Adipocyte (in vitro differentiated cells): ENCODE results near the gene SLC19A1.

Experiments
- DNase-seq: peaks from one replicate; pipeline ENCODE4 v3.0.0-alpha.2; 2015; ENCODE audit warnings: low read depth
- H3K27me3 ChIP-seq: replicated peaks from 2 replicates; pipeline ENCODE4 v1.7.0; 2013; ENCODE audit warnings: mild to moderate bottlenecking, low read length, moderate library complexity; ENCODE audit not compliant: control insufficient read depth, insufficient read depth
- H3K36me3 ChIP-seq: 2 replicates; pipeline ENCODE4 v1.7.0; 2013; ENCODE audit warnings: low read length, mild to moderate bottlenecking, moderate library complexity; ENCODE audit not compliant: control insufficient read depth, insufficient read depth, severe bottlenecking
- H3K4me1 ChIP-seq: 2 replicates; pipeline ENCODE4 v1.7.0; 2013; ENCODE audit warnings: mild to moderate bottlenecking, low read length, moderate library complexity; ENCODE audit not compliant: control insufficient read depth, insufficient read depth
- H3K4me3 ChIP-seq: 2 replicates; pipeline ENCODE4 v1.7.0; 2013; ENCODE audit warnings: mild to moderate bottlenecking, low read length, moderate library complexity
- H3K9ac ChIP-seq: 2 replicates; pipeline ENCODE4 v1.7.0; 2013; ENCODE audit warnings: mild to moderate bottlenecking, low read length, moderate library complexity
- H3K9me3 ChIP-seq: 2 replicates; pipeline ENCODE4 v1.7.0; 2013; ENCODE audit warnings: mild to moderate bottlenecking, low read length, moderate library complexity; ENCODE audit not compliant: control insufficient read depth

SLC19A1 gene

DNA sequence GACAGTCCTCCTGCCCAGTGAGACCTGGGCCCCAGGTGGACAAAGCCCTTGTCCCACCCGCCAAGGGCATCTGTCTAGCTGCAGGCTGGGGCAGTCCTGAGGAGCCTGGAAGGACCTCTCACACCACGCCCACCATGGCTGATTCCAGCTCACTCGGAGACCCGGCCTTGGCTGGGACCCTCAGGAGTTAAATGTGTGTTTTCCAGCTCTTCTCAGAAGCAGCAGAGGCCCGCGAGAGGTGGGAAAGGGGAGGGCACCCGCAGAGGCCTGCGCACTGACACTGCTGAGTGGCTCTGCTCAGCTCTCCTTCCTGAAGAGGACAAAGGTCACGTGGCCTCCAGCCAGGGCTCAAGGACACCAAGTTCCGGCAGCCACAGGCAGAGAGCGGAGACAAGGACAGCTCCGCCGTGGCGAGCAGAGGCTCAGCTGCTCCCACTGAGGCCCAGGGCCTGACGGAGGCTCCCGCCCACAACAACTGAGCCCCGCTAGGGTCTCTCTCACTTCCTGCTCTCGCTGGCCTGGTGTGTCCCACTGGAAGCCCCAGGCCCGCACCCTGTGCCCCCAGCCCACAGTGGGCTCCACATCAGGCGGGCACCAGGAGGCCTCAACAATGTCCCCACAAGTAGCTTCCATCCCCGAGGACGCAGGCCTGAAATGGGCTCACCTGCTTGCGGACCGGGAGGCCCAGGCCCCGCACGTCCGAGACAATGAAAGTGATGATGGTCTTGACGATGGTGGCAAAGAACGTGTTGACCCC lies 16.9 kb downstream of the SLC19A1 start:
- peaks cover 12% of the 10 kb centered on the region for H3K9me3 ChIP-seq
- no peaks in the 10 kb centered on the region for H3K4me1 ChIP-seq
- H3K27me3 ChIP-seq = no peaks in the 10 kb centered on the region
- no peak overlapping the region for H3K9ac ChIP-seq
- peaks cover 27% of the 10 kb centered on the region for H3K36me3 ChIP-seq
- no peak overlapping the region for H3K4me3 ChIP-seq
- no peak for DNase-seq

DNA sequence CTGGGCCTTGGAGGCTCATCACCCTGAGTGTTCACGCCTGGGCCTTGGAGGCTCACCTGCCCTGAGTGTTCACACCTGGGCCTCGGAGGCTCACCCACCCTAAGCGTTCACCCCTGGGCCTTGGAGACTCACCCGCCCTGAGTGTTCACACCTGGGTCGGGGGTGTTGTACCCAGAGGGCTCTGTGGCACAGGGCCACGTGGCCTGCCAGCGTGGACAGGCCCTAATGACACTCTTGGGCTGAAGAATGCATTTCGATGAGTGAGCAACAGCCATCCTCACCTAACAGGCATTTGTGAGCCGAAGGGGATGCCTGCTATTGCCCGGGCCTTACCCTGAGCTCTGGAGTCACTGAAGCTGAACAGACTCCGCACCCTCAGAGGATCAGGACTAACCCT lies 17.5 kb downstream of the SLC19A1 start:
- H3K9me3 ChIP-seq = peaks cover 17% of the 10 kb centered on the region
- H3K27me3 ChIP-seq = no peaks in the 10 kb centered on the region
- no peaks in the 10 kb centered on the region for H3K4me1 ChIP-seq
- DNase-seq = no peak
- H3K36me3 ChIP-seq = peaks cover 22% of the 10 kb centered on the region
- H3K9ac ChIP-seq = no peak overlapping the region
- no peak overlapping the region for H3K4me3 ChIP-seq

DNA sequence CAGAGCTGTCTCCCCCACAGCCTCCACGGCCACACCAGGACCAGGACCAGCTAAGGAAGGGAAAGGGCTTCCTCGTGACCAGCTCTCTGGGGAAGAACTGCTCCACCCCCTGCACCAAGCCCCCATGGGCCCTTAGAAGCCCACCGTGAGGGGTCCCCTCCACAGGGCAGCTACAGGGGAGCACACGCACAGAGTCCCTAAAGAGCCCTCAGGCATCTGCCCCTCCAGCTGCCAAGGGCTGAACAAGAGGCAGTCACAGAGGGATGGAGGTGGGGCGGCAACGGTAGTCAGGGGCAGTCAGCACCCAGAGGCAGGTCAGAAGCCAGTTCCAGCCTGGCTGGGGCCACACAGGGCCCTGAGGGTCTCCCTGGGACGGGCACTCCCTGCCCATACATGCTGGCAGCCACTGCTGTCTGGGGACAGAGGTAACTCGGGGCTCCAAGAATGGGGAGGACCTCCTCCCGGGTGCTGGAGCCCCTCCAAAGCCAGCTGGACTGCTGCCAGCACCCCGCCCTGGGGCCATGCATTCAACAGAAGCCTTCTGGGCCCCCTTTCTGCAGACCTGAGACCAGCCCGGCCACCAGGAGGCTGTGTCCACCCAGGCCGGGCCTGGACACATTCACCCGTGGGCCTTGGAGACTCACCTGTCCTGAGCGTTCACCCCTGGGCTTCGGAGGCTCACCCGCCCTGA lies 18.7 kb downstream of the SLC19A1 start:
- H3K4me3 ChIP-seq = no peak overlapping the region

DNA sequence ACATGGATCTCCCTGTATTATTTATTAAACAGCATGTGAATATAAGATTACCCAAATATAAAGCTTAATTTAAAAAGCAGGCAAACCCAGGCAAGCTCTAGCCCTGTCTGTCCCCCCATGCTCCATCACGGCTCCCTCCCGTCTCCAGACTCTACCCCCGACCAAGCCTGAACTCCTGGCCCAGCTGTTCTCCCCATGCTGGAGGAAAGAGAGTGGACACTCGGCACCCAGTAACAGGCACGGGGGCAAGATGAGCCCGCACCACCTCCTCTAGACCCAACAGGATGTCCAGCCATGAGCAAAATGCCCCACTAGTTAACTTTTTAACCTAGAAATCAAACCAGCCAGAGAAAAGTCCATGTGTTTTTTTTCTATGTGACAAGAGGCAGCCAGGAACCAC lies 19.3 kb downstream of the SLC19A1 start:
- no peaks in the 10 kb centered on the region for H3K4me1 ChIP-seq
- DNase-seq = no peak
- H3K27me3 ChIP-seq = no peaks in the 10 kb centered on the region
- peaks cover 35% of the 10 kb centered on the region for H3K9me3 ChIP-seq
- peaks cover 22% of the 10 kb centered on the region for H3K36me3 ChIP-seq
- H3K9ac ChIP-seq = no peak overlapping the region
- H3K4me3 ChIP-seq = no peak overlapping the region

More for the DNA sequence above, 18.7 kb downstream of the SLC19A1 start:
- Histone ChIP-seq H3K27me3 (no peaks in the 10 kb centered on the region), H3K9me3 (peaks cover 29% of the 10 kb centered on the region), H3K4me1 (no peaks in the 10 kb centered on the region), H3K36me3 (peaks cover 22% of the 10 kb centered on the region), H3K9ac (no peak overlapping the region)
- no peak for DNase-seq

DNA sequence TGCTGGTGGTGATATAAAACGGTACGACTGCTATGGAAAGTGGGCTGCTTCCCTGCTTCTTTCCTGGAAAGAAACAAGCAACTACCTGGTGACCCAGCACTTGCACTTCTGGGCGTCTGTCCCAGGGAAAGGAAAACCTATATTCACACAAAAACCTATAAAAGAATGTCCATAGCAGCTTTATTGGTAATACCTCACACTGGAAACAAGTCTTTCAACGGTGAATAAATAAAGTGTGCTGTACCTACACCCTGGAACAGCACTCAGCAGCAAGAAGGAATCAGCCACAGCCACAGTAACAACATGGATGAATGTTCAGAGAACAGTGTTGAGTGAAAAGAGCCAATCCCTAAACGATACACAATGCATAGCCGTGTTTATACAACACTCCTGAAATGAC lies 19.9 kb downstream of the SLC19A1 start:
- DNase-seq = no peak
- no peaks in the 10 kb centered on the region for H3K4me1 ChIP-seq
- peaks cover 35% of the 10 kb centered on the region for H3K9me3 ChIP-seq
- no peaks in the 10 kb centered on the region for H3K27me3 ChIP-seq
- H3K4me3 ChIP-seq = no peak overlapping the region
- no peak overlapping the region for H3K9ac ChIP-seq
- peaks cover 22% of the 10 kb centered on the region for H3K36me3 ChIP-seq

DNA sequence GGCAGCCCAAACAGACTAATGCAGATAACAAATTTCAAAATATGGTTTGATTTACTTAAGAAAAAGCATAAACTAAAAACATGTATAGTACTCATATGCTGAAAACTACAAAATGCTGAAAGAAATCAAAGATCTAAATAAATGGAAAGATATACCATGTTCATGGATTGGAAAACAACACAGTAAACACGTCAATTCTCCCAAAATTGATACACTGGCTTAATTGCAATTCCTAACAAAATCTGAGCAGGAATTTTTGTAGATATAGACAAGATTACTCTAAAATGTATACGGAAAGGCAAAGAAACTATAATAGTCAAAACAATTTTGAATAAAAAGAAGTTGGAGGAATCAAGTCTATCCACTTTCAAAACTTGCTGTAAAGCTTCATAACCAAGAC lies 21.0 kb downstream of the SLC19A1 start:
- H3K4me1 ChIP-seq = no peaks in the 10 kb centered on the region
- peaks cover 22% of the 10 kb centered on the region for H3K36me3 ChIP-seq
- no peak overlapping the region for H3K9ac ChIP-seq
- DNase-seq = no peak
- H3K27me3 ChIP-seq = no peaks in the 10 kb centered on the region
- H3K9me3 ChIP-seq = peaks cover 35% of the 10 kb centered on the region
- H3K4me3 ChIP-seq = no peak overlapping the region

DNA sequence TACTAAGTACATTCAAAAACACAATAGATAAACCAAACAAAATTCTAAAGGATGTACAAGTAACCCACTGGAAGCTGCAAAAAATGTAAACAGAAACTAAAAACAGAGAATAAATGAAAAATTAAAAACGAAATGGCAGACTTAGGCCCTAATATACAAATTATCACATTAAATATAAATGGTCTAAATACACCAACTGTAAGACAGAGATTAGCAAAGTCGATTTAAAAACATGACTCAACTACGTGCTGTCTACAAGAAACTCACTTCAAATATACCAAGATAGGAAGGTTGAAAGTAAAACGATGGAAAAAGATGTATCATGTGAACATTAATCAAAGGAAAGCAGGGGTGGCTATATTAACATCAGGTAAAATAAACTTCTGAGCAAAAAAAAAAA lies 23.1 kb downstream of the SLC19A1 start:
- Histone ChIP-seq H3K27me3 (no peaks in the 10 kb centered on the region), H3K9ac (no peak overlapping the region), H3K4me3 (peak overlapping the region; percentile 11), H3K36me3 (peaks cover 18% of the 10 kb centered on the region), H3K9me3 (peaks cover 35% of the 10 kb centered on the region), H3K4me1 (no peaks in the 10 kb centered on the region)
- no peak for DNase-seq

DNA sequence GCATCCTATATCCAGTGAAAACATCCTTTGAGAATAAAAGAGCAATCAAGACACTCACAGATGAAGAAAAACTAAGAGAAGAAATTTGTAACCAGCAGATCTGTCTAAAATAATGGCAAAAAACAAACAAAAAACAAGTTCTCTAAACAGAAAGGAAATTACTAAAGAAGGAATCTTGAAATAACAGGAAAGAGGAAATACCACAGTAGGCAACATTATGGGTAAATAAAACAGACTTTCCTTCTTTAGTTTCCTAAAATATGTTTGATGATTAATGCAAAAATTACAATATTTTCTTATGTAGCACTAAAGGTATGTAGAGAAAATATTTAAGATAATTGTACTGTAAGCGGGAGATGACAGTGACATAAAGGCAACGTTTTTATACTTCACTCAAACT lies 23.5 kb downstream of the SLC19A1 start:
- Histone ChIP-seq H3K9ac (no peak overlapping the region), H3K4me1 (no peaks in the 10 kb centered on the region), H3K4me3 (no peak overlapping the region), H3K9me3 (peaks cover 35% of the 10 kb centered on the region), H3K27me3 (no peaks in the 10 kb centered on the region), H3K36me3 (peaks cover 21% of the 10 kb centered on the region)
- DNase-seq = no peak

DNA sequence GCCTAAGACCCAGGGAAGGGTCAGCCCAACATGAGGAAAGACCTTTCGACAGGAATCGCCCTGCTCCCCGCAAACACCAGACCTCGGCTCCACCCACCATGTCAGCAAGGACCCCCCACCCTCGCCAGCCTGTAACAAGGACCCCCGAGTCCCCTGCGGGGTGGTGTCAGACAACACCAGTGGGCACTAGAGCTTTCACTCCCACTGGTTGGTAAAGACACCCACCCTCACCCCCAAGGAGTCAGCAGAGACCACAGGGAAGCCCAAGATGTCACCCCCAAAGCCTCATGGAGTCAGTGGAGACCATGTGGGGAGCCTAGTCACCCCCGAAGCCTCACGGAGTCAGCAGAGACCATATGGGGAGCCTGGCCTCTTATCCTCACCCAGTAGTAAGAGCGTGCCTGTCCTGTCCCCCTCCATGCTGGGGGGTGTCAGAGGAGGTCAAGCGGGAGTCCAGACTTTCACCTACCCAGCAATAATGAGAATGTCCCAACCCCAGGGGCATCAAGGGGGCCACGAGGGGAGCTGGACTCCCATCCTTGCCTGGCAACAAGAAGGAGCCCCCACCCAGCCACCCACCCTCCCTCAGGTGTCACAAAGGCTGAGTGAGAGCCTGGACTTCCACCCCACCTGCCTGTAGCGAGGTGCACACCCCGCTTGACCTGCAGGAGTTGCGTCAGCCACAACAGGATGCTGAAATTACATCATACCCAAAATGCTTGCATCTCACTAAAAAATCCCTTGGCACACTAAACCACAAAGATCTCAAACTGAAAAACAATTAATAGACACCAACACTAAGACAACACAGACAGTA lies 24.8 kb downstream of the SLC19A1 start:
- Histone ChIP-seq H3K4me3 (no peak overlapping the region), H3K36me3 (peaks cover 22% of the 10 kb centered on the region), H3K27me3 (no peaks in the 10 kb centered on the region)

DNA sequence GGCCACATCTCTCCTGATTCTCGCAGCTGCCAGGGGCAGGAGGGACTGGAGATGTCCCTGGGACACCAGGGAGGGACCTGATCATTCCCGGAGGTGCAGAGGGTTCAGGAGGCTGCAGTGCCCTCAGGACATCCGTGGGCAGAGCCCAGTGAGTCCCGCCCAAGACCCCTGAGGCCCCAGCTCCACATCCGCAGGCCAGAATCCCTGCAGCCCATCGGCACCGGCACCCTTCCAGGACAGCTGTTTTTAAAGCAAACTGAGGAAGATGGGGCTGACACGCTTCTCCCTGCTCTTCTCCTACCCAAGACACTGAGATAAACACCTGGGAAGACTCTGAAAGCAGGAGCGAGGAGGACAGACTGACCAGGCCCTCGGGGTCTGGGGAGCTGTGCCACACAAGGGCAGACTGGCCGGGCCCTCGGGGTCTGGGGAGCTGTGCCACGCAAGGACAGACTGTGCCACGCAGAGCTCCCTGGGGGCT lies 25.5 kb downstream of the SLC19A1 start:
- no peaks in the 10 kb centered on the region for H3K27me3 ChIP-seq
- H3K4me1 ChIP-seq = no peaks in the 10 kb centered on the region
- no peak overlapping the region for H3K4me3 ChIP-seq
- no peak overlapping the region for H3K9ac ChIP-seq
- H3K9me3 ChIP-seq = peaks cover 35% of the 10 kb centered on the region
- H3K36me3 ChIP-seq = peaks cover 27% of the 10 kb centered on the region
- DNase-seq = no peak

More for the DNA sequence above, 24.8 kb downstream of the SLC19A1 start:
- Histone ChIP-seq H3K4me1 (no peaks in the 10 kb centered on the region), H3K9ac (no peak overlapping the region), H3K9me3 (peaks cover 35% of the 10 kb centered on the region)
- no peak for DNase-seq

DNA sequence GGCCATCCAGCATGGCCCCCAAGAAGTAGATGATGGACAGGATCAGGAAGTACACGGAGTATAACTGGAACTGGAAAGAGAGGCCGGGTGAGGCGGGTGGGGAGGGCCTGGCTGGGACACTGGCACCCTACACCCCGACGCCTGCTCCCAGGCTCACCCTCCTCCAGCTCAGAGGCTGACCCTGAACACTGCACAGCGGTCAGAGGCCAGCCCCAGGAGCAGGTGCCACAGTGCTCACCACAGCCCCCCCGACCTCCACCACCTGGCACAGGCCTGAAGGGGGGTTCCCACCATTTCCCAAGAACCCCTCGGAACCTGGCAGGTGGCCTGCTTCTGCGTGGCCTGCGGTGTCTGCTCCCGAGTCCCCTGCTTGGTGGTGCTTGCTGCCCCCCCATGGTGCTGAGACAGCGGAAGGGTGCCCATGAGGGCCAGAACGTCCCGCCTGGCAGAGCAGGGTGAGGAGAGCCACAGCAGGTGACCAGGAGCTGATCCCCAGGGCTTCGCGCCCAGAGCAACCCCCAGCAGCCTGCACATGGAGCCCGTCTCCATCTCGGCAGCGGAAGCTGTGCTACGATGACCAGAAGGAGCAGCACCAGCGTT lies 26.1 kb downstream of the SLC19A1 start:
- H3K36me3 ChIP-seq = peaks cover 27% of the 10 kb centered on the region
- H3K9me3 ChIP-seq = peaks cover 30% of the 10 kb centered on the region
- no peaks in the 10 kb centered on the region for H3K4me1 ChIP-seq
- H3K9ac ChIP-seq = no peak overlapping the region
- H3K4me3 ChIP-seq = no peak overlapping the region
- no peak for DNase-seq
- H3K27me3 ChIP-seq = no peaks in the 10 kb centered on the region
